HepG2 (cell line): ENCODE measurements around the gene ZNF638. TPM values are rescaled to one million over a fixed set of nuclear protein-coding genes. Genes with fewer than 3 reads are reported as not detected.

Experiments used
- ATF6 ChIP-seq: sonication (generic); formaldehyde crosslinking; conservative IDR thresholded peaks from 2 replicates; pipeline ENCODE4 v1.4.0; 2020; ENCODE audit warnings: missing genetic modification reagents
- CBFB ChIP-seq: sonication (generic); formaldehyde crosslinking; IDR thresholded peaks from 2 replicates; pipeline ENCODE4 v1.4.0; 2020; ENCODE audit warnings: missing genetic modification reagents
- DNMT3B ChIP-seq: conservative IDR thresholded peaks from 2 replicates; pipeline ENCODE4 v1.6.1; 2016; ENCODE audit warnings: missing biosample characterization, control low read depth
- E2F2 ChIP-seq: sonication (generic); formaldehyde crosslinking; IDR thresholded peaks from 2 replicates; pipeline ENCODE4 v1.4.0; 2020; ENCODE audit warnings: missing genetic modification reagents, borderline replicate concordance
- GABPA ChIP-seq, 2 experiments: IDR thresholded peaks; 2 replicates each; pipeline ENCODE4 v1.6.1; 2011 to 2016; ENCODE audit warnings: low read depth in 2 of 2, low read length in 1 of 2, missing biosample characterization in 1 of 2, missing genetic modification characterization in 1 of 2
- GZF1 ChIP-seq: sonication (generic); formaldehyde crosslinking; IDR thresholded peaks from 2 replicates; pipeline ENCODE4 v1.5.1; 2020; ENCODE audit warnings: mild to moderate bottlenecking, missing genetic modification reagents
- HOXA5 ChIP-seq: sonication (generic); formaldehyde crosslinking; IDR thresholded peaks from 2 replicates; pipeline ENCODE4 v1.4.0; 2020; ENCODE audit warnings: missing genetic modification reagents
- ISL2 ChIP-seq: sonication (generic); formaldehyde crosslinking; IDR thresholded peaks from 2 replicates; pipeline ENCODE4 v1.5.0; 2020; ENCODE audit warnings: missing genetic modification reagents
- JDP2 ChIP-seq: sonication (generic); formaldehyde crosslinking; IDR thresholded peaks from 2 replicates; pipeline ENCODE4 v1.8.1; 2022; ENCODE audit warnings: missing genetic modification reagents, borderline replicate concordance
- MIER2 ChIP-seq: IDR thresholded peaks from 2 replicates; pipeline ENCODE4 v1.6.1; 2016; ENCODE audit warnings: missing biosample characterization, missing genetic modification reagents
- MIXL1 ChIP-seq: IDR thresholded peaks from 2 replicates; pipeline ENCODE4 v1.6.1; 2016
- MTERF4 ChIP-seq: sonication (generic); formaldehyde crosslinking; IDR thresholded peaks from 2 replicates; pipeline ENCODE4 v1.8.0; 2023; ENCODE audit warnings: mild to moderate bottlenecking, missing genetic modification reagents
- NKX3-1 ChIP-seq: sonication (generic); formaldehyde crosslinking; IDR thresholded peaks from 2 replicates; pipeline ENCODE4 v1.5.0; 2020; ENCODE audit warnings: missing genetic modification reagents
- SOX13 ChIP-seq, 3 experiments: fragments of 450-650 bp in 1 of 3; sonication (generic) in 1 of 3; formaldehyde crosslinking in 1 of 3; IDR thresholded peaks in 2 of 3; conservative IDR thresholded peaks in 1 of 3; 2 replicates each; pipeline versions ENCODE4 v1.5.0 to v1.6.1; 2016 to 2020; ENCODE audit warnings: antibody characterized with exemption in 1 of 3, mild to moderate bottlenecking in 1 of 3, missing compliant biosample characterization in 1 of 3, missing genetic modification reagents in 1 of 3, moderate library complexity in 1 of 3
- TOPORS ChIP-seq: sonication (generic); formaldehyde crosslinking; IDR thresholded peaks from 2 replicates; pipeline ENCODE4 v1.8.0; 2023; ENCODE audit warnings: mild to moderate bottlenecking, missing genetic modification reagents
- ZBTB43 ChIP-seq: sonication (generic); formaldehyde crosslinking; conservative IDR thresholded peaks from 2 replicates; pipeline ENCODE4 v1.4.0; 2020; ENCODE audit warnings: missing genetic modification reagents
- ZNF124 ChIP-seq: sonication (generic); formaldehyde crosslinking; IDR thresholded peaks from 2 replicates; pipeline ENCODE4 v1.4.0; 2020; ENCODE audit warnings: missing genetic modification reagents
- ZNF557 ChIP-seq: sonication (generic); formaldehyde crosslinking; IDR thresholded peaks from 2 replicates; pipeline ENCODE4 v1.4.0; 2020; ENCODE audit warnings: missing genetic modification reagents
- ZSCAN5A ChIP-seq: sonication (generic); formaldehyde crosslinking; IDR thresholded peaks from 2 replicates; pipeline ENCODE4 v1.8.0; 2022; ENCODE audit warnings: mild to moderate bottlenecking, missing genetic modification reagents, borderline replicate concordance
- polyA plus RNA-seq, 8 experiments: library from polyadenylated mRNA; depleted of rRNA in 3 of 8; stranded (reverse) in 7 of 8; unstranded in 1 of 8; fragments of >200 nt; fragmentation: Illumina TruSeq in 4 of 8; extraction: Trizol in 4 of 8; gene quantifications; 2 replicates each; pipeline versions ENCODE4 v1.2.1 to v1.2.3, GENCODE V29; 2011 to 2016; ENCODE audit warnings: low read depth in 4 of 8, missing spikeins in 1 of 8, mixed read lengths in 1 of 8; ENCODE audit not compliant: insufficient read depth in 1 of 8
- total RNA-seq, 5 experiments: library from RNA; depleted of rRNA; stranded (reverse); fragments of >200 nt; fragmentation: Illumina TruSeq; extraction: Trizol; gene quantifications; 2 replicates each; pipeline ENCODE4 v1.2.3, GENCODE V29; 2016; ENCODE audit warnings: low read depth in 1 of 5

The ZNF638 gene
- total and polyA plus RNA-seq, 2 of the 13 experiments (the other 11 are each of a cell fraction or from before 2014, with no cell fraction given), result 92.7 to 144 TPM

- TF ChIP-seq MIER2 (CRISPR knock-in tag), result 0 out of 2 replicates have a peak, but pooled peaks have one; percentile 1
- 0 out of 2 replicates have a peak, but pooled peaks have one; percentile 10 for TF ChIP-seq TOPORS (CRISPR knock-in tag)
- TF ChIP-seq ISL2, result 0 out of 2 replicates have a peak, but pooled peaks have one; percentile 33
- TF ChIP-seq HOXA5, result peak; percentile 67; the same call in 1 of the 2 replicates
- 0 out of 2 replicates have a peak, but pooled peaks have one; percentile 57 for TF ChIP-seq ZBTB43
- 0 out of 2 replicates have a peak, but pooled peaks have one; percentile 11 for TF ChIP-seq ZNF557 (CRISPR knock-in tag)
- TF ChIP-seq DNMT3B, result 0 out of 2 replicates have a peak, but pooled peaks have one; percentile 15
- no peak for TF ChIP-seq SOX13 (IDR thresholded peaks at IDR 0.05)
- TF ChIP-seq SOX13 (CRISPR knock-in tag; conservative IDR thresholded peaks at IDR 0.05 in 1 of 2, IDR thresholded peaks at IDR 0.05 in 1 of 2), result 0 out of 4 replicates have a peak, but pooled peaks of 1 of the 2 experiments have one; percentile 52
- TF ChIP-seq ATF6 (CRISPR knock-in tag), result peak; percentile 32; the same call in 1 of the 2 replicates
- TF ChIP-seq E2F2 (CRISPR knock-in tag), result no peak
- 0 out of 2 replicates have a peak, but pooled peaks have one; percentile 4 for TF ChIP-seq MTERF4 (CRISPR knock-in tag)
- no peak for TF ChIP-seq GABPA (IDR thresholded peaks at IDR 0.05; ENCODE audit: low read depth, low read length)
- 0 out of 2 replicates have a peak, but pooled peaks have one; percentile 13 for TF ChIP-seq GABPA (CRISPR knock-in tag; IDR thresholded peaks at IDR 0.05; ENCODE audit: low read depth)
- TF ChIP-seq MIXL1 (CRISPR knock-in tag), result no peak
- TF ChIP-seq ZSCAN5A (CRISPR knock-in tag), result peak; percentile 12; the same call in 1 of the 2 replicates
- TF ChIP-seq CBFB (CRISPR knock-in tag), result peak; percentile 28; the same call in 1 of the 2 replicates
- no peak for TF ChIP-seq JDP2 (CRISPR knock-in tag)
- TF ChIP-seq ZNF124 (CRISPR knock-in tag), result peak; percentile 3; the same call in 1 of the 2 replicates
- TF ChIP-seq GZF1 (CRISPR knock-in tag), result 0 out of 2 replicates have a peak, but pooled peaks have one; percentile 6
- 0 out of 2 replicates have a peak, but pooled peaks have one; percentile 48 for TF ChIP-seq NKX3-1 (CRISPR knock-in tag)
Observed at GRCh38 chr2:71332435-71332796, 834 bp downstream of the ZNF638 start (continued).
